Raji (cell line): ENCODE measurements around the gene RASAL2.

ENCODE experiments used
- POLR2A ChIP-seq: IDR thresholded peaks from 2 replicates; pipeline ENCODE4 v1.6.1; 2011; ENCODE audit warnings: low read depth, low read length, control low read depth; ENCODE audit not compliant: insufficient read depth

The RASAL2 gene

DNA sequence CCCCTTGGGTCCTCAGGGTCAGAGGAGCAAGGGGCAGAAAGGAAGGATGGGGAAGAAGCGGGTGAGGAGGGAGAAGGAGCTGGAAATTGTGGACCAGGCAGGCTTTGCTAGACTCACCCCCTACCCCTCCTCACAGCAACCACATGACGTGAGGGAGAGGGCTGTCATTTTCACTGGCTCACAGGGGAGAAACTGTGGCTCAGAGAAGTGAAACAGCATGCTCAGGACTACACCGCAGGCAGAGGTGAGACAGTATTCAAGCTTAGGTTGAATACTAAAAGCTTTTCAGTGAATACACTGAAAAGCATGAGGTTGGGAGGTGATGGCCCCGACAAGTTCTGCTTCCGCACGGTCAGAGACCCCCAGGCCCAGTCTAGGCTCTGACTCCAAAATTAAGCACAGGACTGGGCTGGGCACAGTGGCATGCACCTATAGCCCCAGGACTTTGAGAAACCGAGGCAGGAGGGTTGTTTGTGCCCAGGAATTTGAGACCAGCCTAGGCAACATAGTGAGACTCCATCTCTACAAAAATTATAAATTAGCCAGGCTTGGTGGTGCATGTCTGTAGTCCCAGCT, 404.1 kb downstream of the RASAL2 start:
- no peak for TF ChIP-seq POLR2A

DNA sequence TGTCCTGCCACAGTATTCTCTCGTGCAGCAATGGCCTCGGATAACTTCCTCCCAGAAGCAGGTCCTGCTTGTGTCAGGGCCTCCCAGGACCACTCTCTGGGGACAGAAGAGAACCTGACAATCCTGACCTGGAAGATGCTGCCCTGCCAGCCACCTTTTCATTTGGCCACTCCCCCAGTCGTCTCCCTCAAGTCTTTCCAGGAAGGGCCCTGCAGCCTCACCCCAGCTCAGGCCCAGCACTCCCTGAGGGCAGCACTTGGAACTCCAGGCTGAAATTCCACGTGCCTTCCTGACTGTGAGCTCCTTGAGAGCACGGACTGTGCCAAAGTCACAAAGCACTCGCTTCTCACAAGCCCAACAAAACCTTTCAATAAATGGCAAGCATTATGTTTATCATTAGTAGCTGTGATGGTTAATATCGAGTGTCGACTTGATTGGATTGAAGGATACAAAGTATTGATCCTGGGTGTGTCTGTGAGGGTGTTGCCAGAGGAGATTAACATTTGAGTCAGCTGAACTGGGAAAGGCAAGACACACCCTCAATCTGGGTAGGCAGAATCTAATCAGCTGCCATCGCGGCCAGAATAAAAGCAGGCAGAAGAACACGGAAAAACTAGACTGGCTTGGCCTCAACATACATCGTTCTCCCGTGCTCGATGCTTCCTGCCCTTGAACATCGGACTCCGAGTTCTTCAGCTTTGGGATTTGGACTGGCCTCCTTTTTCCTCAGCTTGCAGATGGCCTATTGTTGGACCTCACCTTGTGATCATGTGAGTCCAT, 405.2 kb downstream of the RASAL2 start:
- TF ChIP-seq POLR2A: no peak

DNA sequence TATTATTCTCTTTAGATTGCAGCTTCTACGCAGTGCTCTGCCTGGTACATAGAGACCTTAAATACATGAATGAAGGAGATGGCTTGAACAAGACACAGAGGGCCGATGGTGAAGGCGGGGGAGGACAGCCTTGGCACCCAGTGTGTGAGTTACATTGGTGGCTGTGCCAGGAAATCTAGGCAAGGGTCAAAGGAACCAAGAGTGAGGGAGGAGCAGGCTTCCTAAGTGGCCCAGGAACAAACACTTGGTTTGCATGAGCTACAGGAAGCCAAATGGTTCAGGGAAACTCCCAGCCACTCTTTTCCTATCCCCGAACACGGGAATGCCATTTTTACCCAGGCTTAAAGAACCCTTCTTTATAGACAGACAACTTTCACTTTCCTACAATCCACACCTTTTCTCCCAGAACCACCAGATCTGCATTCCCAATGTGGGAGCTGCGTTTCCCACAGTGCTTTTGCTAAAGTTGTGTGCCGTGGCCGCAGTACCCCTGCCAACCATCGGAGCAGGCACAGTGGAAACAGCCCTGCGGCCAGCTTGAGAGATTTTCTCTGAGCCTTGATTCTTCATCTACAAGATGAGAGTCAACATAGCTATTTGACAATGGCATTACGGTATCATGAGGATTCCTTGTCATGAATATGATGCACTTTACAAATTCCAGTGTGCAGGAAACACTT, 406.3 kb downstream of the RASAL2 start:
- TF ChIP-seq POLR2A: no peak

DNA sequence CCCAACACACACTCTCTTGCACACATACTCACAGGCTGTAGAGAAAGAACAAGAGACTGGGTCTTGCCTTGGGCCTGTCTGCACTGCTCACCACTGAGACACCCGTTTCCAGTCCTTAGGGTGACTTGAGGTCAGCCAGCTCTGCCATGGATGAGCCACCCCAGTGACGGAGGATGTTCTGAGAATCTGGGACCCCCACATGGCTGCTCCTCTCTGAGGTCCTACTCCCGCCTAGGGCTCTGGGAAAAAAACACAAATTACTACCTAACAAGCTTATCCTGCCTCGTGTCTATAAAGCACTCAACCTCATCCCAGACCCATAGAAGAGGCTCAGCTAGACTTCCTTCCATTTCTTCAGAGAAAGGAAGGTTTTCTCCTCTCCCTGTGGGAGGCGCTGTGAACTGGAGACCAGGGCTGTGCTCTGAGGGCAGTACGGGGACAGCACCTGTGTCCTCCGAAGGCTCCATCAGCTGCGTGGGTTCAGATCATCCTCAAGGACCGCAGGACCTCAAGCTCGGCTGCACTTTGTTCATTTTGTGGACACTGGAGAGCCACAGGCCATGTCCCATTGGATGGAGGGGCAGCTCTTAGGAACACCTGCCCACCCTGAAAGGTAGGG, 407.1 kb downstream of the RASAL2 start:
- TF ChIP-seq POLR2A: no peak

DNA sequence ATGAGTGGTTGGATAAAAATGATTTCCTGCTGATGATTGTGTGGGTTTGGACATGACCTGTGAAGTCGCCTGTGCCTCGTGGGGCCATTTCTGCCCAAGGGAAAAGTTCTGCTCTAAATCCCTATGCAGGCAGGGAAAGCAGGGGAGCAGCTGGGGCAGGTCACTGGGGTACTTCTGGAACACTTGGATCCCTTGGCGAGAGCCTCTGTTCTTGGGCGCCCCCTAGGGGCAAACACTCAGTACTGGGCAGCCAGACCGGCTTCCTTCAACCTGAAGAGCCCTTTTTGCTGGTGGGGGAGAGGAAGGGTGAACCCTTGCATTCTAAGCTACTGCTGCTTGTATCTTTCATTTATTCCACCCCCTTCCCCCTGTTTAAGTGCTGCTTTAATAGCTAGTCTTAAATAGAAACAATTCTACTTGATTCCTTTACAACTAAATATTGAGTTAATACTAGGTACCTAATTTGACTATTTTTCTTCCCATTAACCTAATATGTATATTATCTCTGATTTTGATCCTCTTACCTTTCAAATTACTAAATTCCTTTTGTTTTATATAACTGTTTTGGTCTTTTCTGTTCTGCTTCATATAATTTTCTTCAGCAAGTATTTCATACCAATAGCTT, 407.9 kb downstream of the RASAL2 start:
- TF ChIP-seq POLR2A: no peak

DNA sequence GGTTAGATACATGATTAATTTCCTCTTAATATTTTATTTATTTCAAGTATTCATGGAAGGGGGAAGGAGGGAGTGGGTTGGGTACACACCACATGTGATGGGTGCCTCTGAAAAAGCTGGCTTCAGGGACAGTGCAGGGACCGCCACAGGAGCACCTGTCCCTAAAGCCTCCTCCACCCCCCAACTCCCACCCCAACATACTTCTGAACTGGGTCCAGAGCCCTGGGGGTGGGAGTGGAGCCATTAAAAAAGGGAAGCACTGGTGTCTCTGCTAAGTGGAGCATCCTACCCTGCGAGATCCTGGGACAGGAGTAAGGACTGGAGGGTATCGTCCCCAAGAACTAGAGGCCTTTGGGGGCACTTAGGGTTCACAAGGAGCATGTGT, 408.4 kb downstream of the RASAL2 start:
- no peak for TF ChIP-seq POLR2A

DNA sequence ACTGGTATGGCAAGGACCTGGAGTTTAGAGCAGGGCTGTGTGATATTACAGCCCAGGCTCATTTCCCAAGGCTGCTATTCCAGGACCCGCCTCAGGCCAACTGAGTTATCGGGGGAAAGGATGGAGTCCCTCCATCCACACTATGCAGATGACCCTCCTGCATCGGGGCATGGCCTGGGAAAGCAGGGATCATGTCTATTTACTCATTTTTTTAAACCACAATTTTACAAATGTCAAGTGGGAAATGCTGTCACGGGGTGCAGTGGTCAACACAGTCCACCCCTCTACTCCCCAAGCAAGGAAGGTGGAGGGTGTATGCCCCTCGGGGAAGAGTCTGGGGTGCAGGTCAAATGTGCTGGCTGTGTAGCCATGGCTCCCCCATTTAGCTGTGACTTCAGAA, 409.0 kb downstream of the RASAL2 start:
- no peak for TF ChIP-seq POLR2A

DNA sequence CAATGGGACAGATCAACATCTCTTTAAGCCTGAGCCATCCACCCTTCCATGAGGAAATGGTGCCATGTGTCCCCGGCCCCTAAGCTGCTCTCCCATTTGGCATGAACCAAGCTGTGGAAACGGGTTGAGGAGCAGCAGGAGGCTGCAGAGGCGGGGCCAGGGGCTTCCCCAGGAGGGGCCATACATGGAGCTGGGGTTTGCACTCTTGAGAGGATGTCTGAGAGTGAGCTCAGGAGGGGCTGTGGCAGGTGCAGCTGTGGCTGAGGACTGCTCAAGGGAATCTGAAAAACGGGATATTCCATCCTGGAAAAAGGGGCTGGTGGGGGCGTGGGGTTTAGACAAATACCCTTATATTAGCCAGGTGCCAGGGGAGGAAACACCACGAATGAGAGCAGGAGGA, 409.9 kb downstream of the RASAL2 start:
- TF ChIP-seq POLR2A: no peak

DNA sequence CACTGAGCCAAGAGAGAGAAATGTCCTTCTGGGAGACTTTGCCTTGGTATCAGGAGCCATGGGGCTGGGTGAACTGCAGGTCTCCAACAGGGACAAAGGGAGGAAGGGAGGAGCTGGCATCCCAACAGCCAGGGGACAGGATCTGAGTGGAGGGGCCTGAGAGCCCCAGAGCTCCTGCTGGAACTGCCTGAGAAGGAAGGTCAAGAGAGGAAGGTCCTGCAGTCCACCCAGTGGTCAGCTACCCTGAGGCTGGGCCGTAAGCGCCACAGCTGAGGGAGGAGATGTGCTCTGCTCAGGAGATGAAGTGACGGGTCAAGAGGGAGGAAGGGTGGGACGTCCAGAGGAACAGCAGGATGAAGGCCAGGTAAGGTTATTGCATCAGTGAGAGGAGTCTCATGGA, 410.4 kb downstream of the RASAL2 start:
- no peak for TF ChIP-seq POLR2A

DNA sequence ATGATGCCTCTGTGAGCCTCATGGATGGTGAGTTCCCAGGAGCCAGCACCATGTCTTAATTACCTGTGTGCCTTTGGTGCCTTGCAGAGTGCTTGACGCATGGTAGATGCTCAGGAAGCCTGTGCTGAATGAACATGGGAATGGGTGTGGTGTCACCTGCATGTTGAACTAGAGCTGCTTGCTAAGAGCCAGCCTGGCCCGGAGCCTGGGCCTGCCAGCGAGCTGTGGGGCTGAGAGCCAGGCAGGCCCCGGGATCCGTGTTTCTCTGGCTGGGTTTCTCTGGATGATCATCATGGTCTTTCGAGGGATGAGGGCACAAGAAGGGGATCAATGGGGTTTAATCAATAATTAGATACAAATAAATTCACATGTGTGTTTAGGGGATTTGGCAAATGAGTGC, 412.3 kb downstream of the RASAL2 start:
- TF ChIP-seq POLR2A: no peak

DNA sequence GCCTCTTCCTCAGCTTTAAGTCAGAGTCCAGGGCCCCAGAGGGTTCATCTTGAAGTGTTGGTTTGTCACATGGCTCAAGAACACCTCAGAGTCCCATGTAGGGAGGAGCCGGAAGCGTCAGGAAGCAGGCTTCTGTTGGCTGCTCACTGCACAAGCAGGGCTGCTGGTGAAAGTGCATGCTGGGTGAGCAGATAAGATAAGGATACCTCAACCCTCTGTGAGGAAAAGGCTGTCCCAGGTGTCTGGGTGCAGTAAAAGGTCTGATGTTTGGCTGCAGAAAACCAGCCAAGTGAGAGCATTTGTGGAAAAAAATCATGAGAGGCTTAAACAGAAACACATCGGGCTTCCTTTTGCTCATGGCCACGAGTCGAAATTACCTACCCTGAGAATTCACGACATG, 412.8 kb downstream of the RASAL2 start:
- TF ChIP-seq POLR2A: no peak

DNA sequence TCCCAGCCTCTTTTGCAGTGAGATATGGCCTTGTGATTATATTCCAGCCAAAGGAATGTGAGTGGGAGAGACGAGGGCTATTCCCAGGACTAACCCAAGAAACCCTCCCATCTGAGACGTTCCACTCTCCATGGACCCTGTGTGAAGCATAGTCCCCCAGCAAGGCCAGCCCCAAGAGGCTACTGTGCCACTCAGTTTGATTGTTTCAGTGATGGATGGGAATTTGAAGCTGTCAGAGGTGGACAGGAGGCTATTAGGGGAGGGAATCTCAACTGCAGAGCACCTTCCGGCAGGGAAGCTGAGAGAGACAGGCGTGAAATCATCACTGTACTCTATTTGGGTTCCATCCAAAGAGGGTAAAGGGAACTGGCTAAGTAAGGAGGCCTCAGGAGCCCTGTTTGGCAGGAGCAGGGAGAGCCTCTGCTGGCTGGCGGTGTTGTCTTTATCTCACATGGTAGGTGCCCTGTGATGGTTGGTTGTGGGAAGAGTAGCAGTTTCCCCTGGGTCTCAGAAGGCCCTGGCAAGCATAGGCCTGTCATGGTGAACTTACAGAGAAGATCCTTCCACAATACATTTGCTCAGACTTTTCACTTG, 415.6 kb downstream of the RASAL2 start:
- TF ChIP-seq POLR2A: no peak

DNA sequence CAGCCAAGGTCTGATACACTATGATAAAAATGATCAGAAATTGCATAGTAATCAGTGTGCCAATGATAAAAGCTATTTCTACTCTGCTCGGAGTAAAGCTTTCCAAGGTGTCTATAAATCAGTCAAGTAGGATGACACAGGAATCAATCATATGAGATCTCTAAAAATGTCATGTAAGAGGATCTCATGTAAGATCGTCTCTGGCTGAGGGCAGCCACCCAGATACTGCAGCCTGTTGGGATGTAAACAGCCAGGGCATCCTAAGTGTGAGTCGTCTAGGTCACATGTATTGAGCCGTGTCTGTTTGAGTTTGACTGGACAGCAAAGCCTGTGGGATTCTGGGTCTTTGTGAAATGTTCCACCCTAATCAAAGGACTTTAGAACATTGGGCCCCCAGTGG, 416.3 kb downstream of the RASAL2 start:
- no peak for TF ChIP-seq POLR2A

DNA sequence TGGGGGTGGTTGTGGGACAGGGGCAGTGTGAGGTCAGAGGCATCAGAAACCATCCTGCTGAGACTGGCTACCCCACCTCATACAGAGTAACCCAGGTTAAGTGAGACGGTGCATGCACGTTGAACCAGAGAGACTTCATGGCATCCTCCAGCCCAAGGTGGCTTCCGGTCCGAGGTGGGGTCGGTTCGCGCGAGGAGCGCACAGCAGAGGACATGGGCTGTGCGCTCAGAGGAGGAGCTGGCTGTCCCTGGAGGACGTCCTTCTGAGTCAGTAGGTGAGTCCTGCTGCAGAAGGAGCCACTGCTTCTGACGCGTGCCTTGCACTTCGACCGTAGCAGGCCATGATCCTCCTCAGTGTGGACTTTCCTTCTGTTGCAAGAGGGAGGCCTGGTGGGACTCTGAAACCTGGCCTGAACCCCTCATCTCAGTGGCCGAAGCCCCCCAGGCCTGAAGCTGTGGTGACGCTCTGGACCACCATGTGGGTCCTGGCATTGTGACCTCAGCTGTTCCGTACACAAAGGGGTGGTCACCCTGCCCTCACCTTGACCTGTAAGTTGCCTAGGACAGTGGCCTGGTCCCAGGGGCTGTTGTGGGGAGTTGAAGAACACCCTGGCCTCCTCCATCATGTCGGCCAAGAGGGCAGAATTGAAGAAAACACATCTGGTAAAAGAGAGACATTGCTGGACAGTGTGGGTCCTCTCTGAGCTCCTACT, 418.8 kb downstream of the RASAL2 start, which contains the start of gene TEX35:
TEX35 (plus strand) TSS at position 544 of the 712 bp plus-strand sequence; CDS start at position 624, 80 bp downstream.
- TF ChIP-seq POLR2A: no peak
